Neural crest cell (in vitro differentiated cells): Measurements from ENCODE around the gene ERC2. TPM values are rescaled to one million over a fixed set of nuclear protein-coding genes. Genes with fewer than 3 reads are reported as not detected.

Experiments used
- DNase-seq: peaks from one replicate; pipeline ENCODE4 v3.0.0; 2021; ENCODE audit warnings: low read depth, mixed read lengths, low spot score
- H3K27ac Mint-ChIP-seq: one replicate; pipeline ENCODE4 v1.8.0; 2021; ENCODE audit warnings: mild to moderate bottlenecking, mixed read lengths; ENCODE audit not compliant: unreplicated experiment
- H3K27me3 Mint-ChIP-seq: 2 replicates; pipeline ENCODE4 v1.8.0; 2021; ENCODE audit warnings: low read depth, mild to moderate bottlenecking, mixed read lengths
- H3K36me3 Mint-ChIP-seq: 2 replicates; pipeline ENCODE4 v1.8.0; 2021; ENCODE audit warnings: low read depth, mild to moderate bottlenecking, mixed read lengths
- H3K4me1 Mint-ChIP-seq: 2 replicates; pipeline ENCODE4 v1.8.0; 2021; ENCODE audit warnings: mixed read lengths
- H3K4me3 Mint-ChIP-seq: one replicate; pipeline ENCODE4 v1.8.0; 2021; ENCODE audit warnings: mild to moderate bottlenecking, mixed read lengths
- H3K9me3 Mint-ChIP-seq: 2 replicates; pipeline ENCODE4 v1.8.0; 2021; ENCODE audit warnings: mixed read lengths
- total RNA-seq: library from RNA; stranded (reverse); gene quantifications from 2 replicates; pipeline ENCODE4 v1.2.1, GENCODE V29; 2021
- TF ChIP-seq, protein P1 (sequence below): fragments of 200-600 bp; sonication (generic); conservative IDR thresholded peaks from 2 replicates; pipeline ENCODE4 v1.5.0; 2021; ENCODE audit warnings: antibody characterized with exemption, mild to moderate bottlenecking

ERC2 gene
- total RNA-seq, 1 donor from 2014 or later: 13.5 TPM

DNA sequence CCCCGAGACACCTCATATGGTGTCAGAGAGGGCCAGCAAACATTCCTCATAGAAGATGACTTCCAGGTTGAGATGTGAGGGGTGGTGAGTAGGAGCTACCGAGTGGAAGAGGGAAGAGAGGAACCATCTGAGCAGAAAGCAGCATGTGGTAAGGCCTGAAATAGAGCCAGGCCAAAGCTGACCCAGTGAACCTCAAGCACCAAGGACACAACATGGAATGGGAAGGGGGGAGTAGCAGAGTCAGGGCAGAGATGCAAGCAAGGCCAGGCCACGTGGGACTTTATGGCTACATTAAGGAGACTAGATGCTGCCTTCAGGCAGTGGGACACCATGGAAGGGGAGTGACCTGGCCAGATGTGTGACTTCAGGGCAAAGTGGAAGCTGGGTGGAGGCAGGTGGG is 942.8 kb downstream of the ERC2 start:
- Mint-ChIP-seq H3K27me3 (no peaks in the 10 kb centered on the region), H3K36me3 (no peaks in the 10 kb centered on the region), H3K4me3 (no peak overlapping the region), H3K9me3 (peaks cover 3% of the 10 kb centered on the region), H3K27ac (no peak overlapping the region), H3K4me1 (peaks cover 20% of the 10 kb centered on the region)
- TF ChIP-seq, protein P1, sequence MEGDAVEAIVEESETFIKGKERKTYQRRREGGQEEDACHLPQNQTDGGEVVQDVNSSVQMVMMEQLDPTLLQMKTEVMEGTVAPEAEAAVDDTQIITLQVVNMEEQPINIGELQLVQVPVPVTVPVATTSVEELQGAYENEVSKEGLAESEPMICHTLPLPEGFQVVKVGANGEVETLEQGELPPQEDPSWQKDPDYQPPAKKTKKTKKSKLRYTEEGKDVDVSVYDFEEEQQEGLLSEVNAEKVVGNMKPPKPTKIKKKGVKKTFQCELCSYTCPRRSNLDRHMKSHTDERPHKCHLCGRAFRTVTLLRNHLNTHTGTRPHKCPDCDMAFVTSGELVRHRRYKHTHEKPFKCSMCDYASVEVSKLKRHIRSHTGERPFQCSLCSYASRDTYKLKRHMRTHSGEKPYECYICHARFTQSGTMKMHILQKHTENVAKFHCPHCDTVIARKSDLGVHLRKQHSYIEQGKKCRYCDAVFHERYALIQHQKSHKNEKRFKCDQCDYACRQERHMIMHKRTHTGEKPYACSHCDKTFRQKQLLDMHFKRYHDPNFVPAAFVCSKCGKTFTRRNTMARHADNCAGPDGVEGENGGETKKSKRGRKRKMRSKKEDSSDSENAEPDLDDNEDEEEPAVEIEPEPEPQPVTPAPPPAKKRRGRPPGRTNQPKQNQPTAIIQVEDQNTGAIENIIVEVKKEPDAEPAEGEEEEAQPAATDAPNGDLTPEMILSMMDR: no peak
- DNase-seq: no peak

DNA sequence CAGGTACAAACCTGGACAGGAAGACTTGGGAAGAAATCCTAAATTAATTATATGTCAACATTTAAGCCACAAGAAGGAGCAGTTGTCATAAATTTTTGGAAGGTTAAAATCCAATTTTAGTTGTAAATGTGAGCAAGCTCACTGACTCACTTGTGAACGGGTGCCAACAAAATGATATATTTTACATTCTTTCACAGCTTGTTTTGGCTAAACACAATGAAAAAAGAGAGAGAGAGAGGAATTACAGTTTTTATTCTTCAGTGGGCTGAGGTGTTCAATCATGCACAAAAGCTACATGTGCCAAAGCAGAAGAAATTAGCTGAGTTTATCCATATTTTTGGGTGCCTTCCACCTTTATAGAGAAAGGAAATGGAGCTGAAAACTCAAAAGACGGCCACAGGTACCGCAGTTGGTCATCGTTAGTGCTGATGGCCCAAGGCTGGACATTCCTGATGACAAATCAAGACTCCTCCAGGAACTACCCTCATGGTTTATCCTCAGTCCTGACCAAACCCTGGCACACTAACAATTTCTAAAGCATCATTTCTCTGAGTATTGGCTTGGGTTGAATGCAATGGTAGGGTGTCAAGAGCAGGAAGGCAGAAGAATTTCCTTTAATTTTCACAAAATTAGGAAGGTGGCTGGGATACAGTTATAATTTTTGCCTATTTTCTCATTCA is 943.6 kb downstream of the ERC2 start:
- H3K27me3 Mint-ChIP-seq: no peaks in the 10 kb centered on the region
- H3K9me3 Mint-ChIP-seq: peaks cover 3% of the 10 kb centered on the region
- no peak for DNase-seq
- H3K36me3 Mint-ChIP-seq: no peaks in the 10 kb centered on the region
- no peak overlapping the region for H3K4me3 Mint-ChIP-seq
- peaks cover 20% of the 10 kb centered on the region for H3K4me1 Mint-ChIP-seq
- H3K27ac Mint-ChIP-seq: no peak overlapping the region
- TF ChIP-seq, protein P1: no peak

DNA sequence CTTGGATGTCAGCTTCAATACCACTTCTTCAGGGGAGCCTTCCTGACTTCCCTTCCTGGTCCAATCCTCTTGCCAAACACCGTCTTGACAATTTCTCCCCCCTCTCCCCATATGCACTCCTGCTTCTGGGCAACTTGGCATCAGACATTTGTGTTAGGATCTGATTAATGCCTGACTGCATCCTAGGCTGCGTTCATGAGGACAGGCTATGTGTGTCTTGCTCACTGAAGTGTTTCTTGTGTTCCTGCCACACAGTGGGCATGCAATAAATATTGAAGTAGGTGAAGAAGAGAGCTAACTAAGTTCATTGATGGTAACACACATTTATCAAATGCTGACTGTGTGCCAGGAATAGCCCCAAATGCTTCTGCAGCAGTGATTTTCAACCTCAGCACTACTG is 944.8 kb downstream of the ERC2 start:
- Mint-ChIP-seq H3K9me3 (peaks cover 3% of the 10 kb centered on the region), H3K36me3 (no peaks in the 10 kb centered on the region), H3K4me1 (peaks cover 27% of the 10 kb centered on the region), H3K27ac (no peak overlapping the region), H3K4me3 (no peak overlapping the region), H3K27me3 (no peaks in the 10 kb centered on the region)
- TF ChIP-seq, protein P1: no peak
- no peak for DNase-seq

DNA sequence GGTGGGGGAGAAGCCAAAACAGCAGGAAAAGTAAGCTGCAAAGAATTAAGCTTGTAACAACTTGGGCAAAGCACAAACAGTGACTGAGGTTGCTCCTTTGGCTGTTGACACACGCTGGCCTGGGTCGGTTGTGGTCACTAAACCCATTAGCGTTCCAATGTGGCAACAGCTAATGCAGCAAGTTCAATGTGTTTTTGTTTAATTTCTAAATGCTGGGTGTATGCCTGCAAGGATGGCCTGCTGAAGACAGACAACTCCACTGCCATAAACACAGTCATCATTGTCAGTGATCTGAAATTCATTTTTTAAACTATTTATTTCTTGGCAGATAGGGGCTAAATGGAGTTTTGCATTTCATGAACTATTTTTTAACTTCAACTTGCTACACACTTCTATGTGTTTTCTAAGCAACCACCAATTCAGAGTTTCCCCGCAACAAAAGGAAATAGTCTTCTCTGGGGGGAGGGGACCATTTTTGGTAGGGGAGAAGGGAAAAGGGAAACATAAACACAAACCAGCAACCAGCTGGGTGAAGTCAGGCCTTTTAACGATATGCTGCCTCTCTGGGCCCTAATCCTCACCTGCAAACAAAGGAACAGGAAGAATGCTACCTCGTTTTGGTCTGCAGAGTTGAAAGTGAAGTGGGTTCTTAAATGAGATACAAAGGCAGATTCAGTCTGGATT is 946.4 kb downstream of the ERC2 start:
- peaks cover 27% of the 10 kb centered on the region for H3K4me1 Mint-ChIP-seq
- peaks cover 3% of the 10 kb centered on the region for H3K9me3 Mint-ChIP-seq
- TF ChIP-seq, protein P1: no peak
- H3K36me3 Mint-ChIP-seq: no peaks in the 10 kb centered on the region
- no peak overlapping the region for H3K4me3 Mint-ChIP-seq
- H3K27me3 Mint-ChIP-seq: no peaks in the 10 kb centered on the region
- DNase-seq: no peak
- H3K27ac Mint-ChIP-seq: peak overlapping the region; percentile 43

DNA sequence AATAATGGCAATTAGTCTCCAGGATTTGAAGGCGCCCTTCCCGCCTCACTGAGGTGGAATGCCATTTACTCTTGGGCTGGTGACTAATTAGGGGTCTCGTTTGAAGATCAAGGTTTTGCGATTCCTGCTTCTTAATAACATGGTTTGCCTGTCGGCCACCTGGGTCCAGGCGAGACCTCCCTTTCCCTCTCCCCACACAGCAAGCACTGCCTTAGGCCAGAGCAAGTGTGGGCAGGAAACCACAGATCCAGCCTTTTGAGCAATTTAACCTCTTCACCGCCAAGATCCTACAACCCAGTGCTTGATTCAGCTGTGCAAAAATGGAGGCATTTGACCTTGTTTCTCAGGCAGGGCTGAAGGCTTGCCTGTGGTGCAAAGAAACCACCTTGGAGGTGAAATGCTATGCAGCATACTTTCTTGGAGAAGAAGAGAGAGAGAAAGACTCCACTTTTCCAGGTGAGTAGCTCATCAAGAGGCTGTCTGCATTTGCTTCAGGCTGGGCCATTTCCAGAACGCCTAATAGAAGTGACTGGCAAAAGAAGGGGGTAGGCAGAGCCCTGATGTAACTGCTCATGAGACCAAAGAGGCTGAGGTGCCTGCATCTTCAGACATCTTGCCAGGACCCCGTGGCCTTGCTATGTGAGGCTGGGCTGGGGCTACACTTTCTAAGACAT is 947.1 kb downstream of the ERC2 start:
- no peak for DNase-seq
- Mint-ChIP-seq H3K27me3 (no peaks in the 10 kb centered on the region), H3K4me1 (peaks cover 32% of the 10 kb centered on the region), H3K36me3 (no peaks in the 10 kb centered on the region), H3K4me3 (no peak overlapping the region), H3K9me3 (peaks cover 3% of the 10 kb centered on the region), H3K27ac (peak overlapping the region; percentile 38)
- TF ChIP-seq, protein P1: no peak
